OCI-LY3 (cell line): ENCODE data around the gene ABLIM2.

ENCODE experiments used
- H2AFZ ChIP-seq: fragments of 200-600, 300-600 bp; shearing (Covaris generic); 2 replicates; pipeline ENCODE4 v1.6.0; 2014; ENCODE audit warnings: antibody characterized with exemption, low read depth, low read length
- H3K27ac ChIP-seq: fragments of 200-600, 300-600 bp; sonication (generic); 2 replicates; pipeline ENCODE4 v1.5.1; 2014; ENCODE audit warnings: mild to moderate bottlenecking, low read length, moderate library complexity, mixed read lengths
- H3K27me3 ChIP-seq: fragments of 200-600, 300-600 bp; sonication (generic); 2 replicates; pipeline ENCODE4 v1.6.1; 2014; ENCODE audit warnings: low read depth, low read length, mixed read lengths
- H3K36me3 ChIP-seq: fragments of 200-600, 300-600 bp; sonication (generic); replicated peaks from 2 replicates; pipeline ENCODE3; 2014; ENCODE audit warnings: low read depth, low read length, mixed read lengths
- H3K4me1 ChIP-seq: fragments of 300-600, 200-600 bp; sonication (generic); 2 replicates; pipeline ENCODE4 v1.6.1; 2014; ENCODE audit warnings: low read length, mixed read lengths
- H3K4me2 ChIP-seq: fragments of 200-600, 300-600 bp; sonication (generic); 2 replicates; pipeline ENCODE4 v1.6.1; 2014; ENCODE audit warnings: low read length, mixed read lengths
- H3K4me3 ChIP-seq: fragments of 300-600, 200-600 bp; sonication (generic); 2 replicates; pipeline ENCODE4 v1.5.1; 2014; ENCODE audit warnings: antibody characterized with exemption, mild to moderate bottlenecking, low read length, moderate library complexity
- H3K79me2 ChIP-seq: fragments of 300-600, 200-600 bp; shearing (Covaris generic); 2 replicates; pipeline ENCODE4 v1.6.1; 2014; ENCODE audit warnings: mild to moderate bottlenecking, low read length, mixed read lengths
- H3K9ac ChIP-seq: fragments of 300-600, 200-600 bp; shearing (Covaris generic); 2 replicates; pipeline ENCODE4 v1.6.0; 2014; ENCODE audit warnings: mild to moderate bottlenecking, low read length, moderate library complexity
- H3K9me3 ChIP-seq: fragments of 200-600, 300-600 bp; shearing (Covaris generic); 2 replicates; pipeline ENCODE4 v1.6.1; 2014; ENCODE audit warnings: low read length, mixed read lengths; ENCODE audit not compliant: insufficient read depth
- H4K20me1 ChIP-seq: fragments of 200-600, 300-600 bp; sonication (generic); 2 replicates; pipeline ENCODE4 v1.6.1; 2016; ENCODE audit warnings: low read length, mixed read lengths; ENCODE audit not compliant: insufficient read depth
- EZH2phosphoT487 ChIP-seq: fragments of 200-600 bp; shearing (Covaris generic); IDR thresholded peaks from 2 replicates; pipeline ENCODE4 v1.6.1; 2018; ENCODE audit warnings: antibody characterized with exemption, mixed run types, low read depth
- TF ChIP-seq, protein P1 (sequence below): fragments of 200-600, 300-600 bp; sonication (generic); IDR thresholded peaks from 2 replicates; pipeline ENCODE4 v1.5.1; 2014; ENCODE audit warnings: antibody characterized with exemption, low read length, low read depth

Gene ABLIM2

DNA sequence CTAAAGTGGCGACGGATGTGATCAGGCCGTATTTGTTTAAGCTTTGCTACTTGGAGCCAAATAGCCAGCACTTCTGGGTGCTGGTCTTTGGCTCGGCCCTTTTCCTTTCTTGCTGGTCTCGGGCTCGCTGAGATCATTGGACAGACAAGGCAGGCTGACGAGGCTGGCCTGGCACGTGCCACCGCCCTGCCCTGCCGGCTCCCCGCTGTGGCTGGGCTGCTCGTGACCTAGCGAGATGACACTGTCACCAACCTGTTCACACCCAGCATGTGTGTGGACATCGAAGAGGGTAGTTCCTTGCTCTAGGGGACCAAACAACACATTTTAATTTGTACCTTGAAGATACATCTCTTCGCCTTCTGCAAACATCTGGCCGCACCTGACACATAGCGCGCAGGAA, 98.0 kb downstream of the ABLIM2 start:
- no peaks in the 10 kb centered on the region for H3K79me2 ChIP-seq
- no peak overlapping the region for H3K27ac ChIP-seq
- TF ChIP-seq, protein P1, sequence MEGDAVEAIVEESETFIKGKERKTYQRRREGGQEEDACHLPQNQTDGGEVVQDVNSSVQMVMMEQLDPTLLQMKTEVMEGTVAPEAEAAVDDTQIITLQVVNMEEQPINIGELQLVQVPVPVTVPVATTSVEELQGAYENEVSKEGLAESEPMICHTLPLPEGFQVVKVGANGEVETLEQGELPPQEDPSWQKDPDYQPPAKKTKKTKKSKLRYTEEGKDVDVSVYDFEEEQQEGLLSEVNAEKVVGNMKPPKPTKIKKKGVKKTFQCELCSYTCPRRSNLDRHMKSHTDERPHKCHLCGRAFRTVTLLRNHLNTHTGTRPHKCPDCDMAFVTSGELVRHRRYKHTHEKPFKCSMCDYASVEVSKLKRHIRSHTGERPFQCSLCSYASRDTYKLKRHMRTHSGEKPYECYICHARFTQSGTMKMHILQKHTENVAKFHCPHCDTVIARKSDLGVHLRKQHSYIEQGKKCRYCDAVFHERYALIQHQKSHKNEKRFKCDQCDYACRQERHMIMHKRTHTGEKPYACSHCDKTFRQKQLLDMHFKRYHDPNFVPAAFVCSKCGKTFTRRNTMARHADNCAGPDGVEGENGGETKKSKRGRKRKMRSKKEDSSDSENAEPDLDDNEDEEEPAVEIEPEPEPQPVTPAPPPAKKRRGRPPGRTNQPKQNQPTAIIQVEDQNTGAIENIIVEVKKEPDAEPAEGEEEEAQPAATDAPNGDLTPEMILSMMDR, result no peak
- no peak for TF ChIP-seq EZH2phosphoT487
- no peaks in the 10 kb centered on the region for H4K20me1 ChIP-seq
- H3K36me3 ChIP-seq, result no peaks in the 10 kb centered on the region
- H2AFZ ChIP-seq, result no peak overlapping the region
- H3K27me3 ChIP-seq, result no peaks in the 10 kb centered on the region
- no peaks in the 10 kb centered on the region for H3K4me1 ChIP-seq
- peaks cover 6% of the 10 kb centered on the region; the same call in 1 of the 2 replicates for H3K9me3 ChIP-seq
- H3K4me2 ChIP-seq, result no peak overlapping the region
- H3K4me3 ChIP-seq, result no peak overlapping the region
- no peak overlapping the region for H3K9ac ChIP-seq

DNA sequence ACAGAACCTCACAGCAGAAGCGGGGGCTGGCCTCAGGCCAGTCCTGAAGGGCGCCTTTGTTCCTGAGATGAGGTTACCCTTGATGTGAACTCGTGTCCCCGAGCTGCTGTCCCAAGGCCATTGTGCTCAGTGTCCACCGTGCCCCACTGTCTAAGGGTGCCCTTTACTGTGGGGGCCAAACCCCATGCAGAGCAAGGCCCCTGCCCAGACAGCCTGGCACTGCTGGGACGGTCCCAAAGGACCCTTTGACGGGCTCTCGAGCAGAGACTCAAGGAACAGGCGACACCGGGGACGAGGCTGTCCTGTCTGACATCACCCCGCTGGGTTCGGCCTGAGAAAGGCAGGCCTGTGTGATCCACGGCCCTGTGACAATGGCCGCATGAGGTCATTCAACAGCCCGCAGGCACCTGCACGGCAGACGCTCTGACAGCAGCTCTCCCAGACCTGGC, 100.6 kb downstream of the ABLIM2 start:
- Histone ChIP-seq H3K4me1 (no peaks in the 10 kb centered on the region), H2AFZ (no peak overlapping the region), H3K27ac (no peak overlapping the region)

DNA sequence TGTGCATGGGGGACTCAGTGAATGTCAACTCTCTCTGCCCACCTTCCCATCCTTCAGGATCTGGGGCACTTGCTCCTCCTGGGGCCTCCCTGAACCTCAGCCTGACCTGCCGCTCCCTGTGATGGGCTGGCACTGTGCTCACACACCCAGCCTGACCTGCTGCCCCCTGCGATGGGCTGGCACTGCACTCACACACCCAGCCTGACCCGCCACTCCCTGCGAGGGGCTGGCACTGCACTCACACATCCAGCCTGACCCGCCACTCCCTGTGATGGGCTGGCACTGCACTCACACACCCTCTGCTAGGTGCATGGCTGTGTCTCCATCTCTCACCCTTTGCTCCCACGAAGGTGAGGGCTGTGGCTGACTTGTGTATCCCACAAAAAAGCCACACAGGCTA, 103.4 kb downstream of the ABLIM2 start:
- H3K4me3 ChIP-seq, result no peak overlapping the region
- H3K4me1 ChIP-seq, result no peaks in the 10 kb centered on the region

More for the DNA sequence above, 100.6 kb downstream of the ABLIM2 start:
- TF ChIP-seq, protein P1, result no peak
- no peak for TF ChIP-seq EZH2phosphoT487
- Histone ChIP-seq H3K36me3 (no peaks in the 10 kb centered on the region), H3K9ac (no peak overlapping the region), H3K27me3 (no peaks in the 10 kb centered on the region), H3K9me3 (no peaks in the 10 kb centered on the region), H4K20me1 (no peaks in the 10 kb centered on the region), H3K4me2 (no peak overlapping the region), H3K79me2 (no peaks in the 10 kb centered on the region), H3K4me3 (no peak overlapping the region)

DNA sequence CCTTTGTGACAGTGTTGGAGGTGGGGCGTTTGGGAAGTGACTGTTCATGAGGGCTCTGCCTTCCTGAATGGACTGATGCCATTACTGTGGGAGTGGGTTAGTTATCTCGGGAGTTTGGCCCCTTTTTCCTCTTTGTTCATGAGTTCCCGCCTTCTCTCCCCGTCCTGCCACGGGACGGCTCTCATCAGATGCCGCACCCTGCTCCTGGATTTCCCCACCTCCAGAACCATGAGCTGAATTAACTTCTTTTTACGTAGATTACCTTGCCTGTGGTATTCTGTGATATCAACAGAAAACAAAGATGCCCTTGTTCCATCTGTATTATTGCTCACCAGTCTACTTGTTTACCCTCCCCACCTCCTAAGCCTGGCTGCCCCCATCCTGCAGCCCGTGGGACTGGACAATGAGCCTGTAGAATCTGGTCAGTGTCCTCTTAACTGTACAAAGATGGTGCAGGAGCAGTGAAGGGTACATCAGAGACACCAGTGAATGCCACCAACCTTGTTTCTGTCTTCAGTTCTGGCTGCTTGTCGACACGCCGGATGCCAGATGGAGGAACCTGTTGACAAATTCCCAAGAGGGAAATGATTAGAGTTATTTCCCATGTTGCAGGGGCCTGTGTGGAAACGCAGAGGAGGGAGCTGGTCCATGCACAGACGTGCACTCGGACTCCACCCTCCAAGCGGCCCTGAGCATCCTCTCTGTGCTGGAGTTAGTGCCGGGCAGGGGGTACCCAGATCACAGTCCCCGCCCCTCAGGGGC, 104.7 kb downstream of the ABLIM2 start:
- Histone ChIP-seq H3K4me3 (no peak overlapping the region), H3K9ac (no peak overlapping the region), H3K4me2 (no peak overlapping the region), H3K36me3 (no peaks in the 10 kb centered on the region), H3K4me1 (no peaks in the 10 kb centered on the region), H4K20me1 (no peaks in the 10 kb centered on the region), H3K79me2 (no peaks in the 10 kb centered on the region), H2AFZ (no peak overlapping the region), H3K27ac (no peak overlapping the region), H3K27me3 (no peaks in the 10 kb centered on the region), H3K9me3 (no peaks in the 10 kb centered on the region)
- TF ChIP-seq EZH2phosphoT487, result no peak
- TF ChIP-seq, protein P1, result no peak

More for the DNA sequence above, 103.4 kb downstream of the ABLIM2 start:
- no peaks in the 10 kb centered on the region for H3K27me3 ChIP-seq
- no peaks in the 10 kb centered on the region for H3K36me3 ChIP-seq
- no peaks in the 10 kb centered on the region for H3K9me3 ChIP-seq
- H2AFZ ChIP-seq, result no peak overlapping the region
- H4K20me1 ChIP-seq, result no peaks in the 10 kb centered on the region
- TF ChIP-seq, protein P1, result no peak
- no peak for TF ChIP-seq EZH2phosphoT487
- H3K4me2 ChIP-seq, result no peak overlapping the region
- no peak overlapping the region for H3K9ac ChIP-seq
- H3K27ac ChIP-seq, result no peak overlapping the region
- no peaks in the 10 kb centered on the region for H3K79me2 ChIP-seq
